Measurements from ENCODE around the gene LTBR. TPM values are rescaled to one million over a fixed set of nuclear protein-coding genes. Genes with fewer than 3 reads are reported as not detected.

LTBR gene
- total RNA-seq, 1 experiment from 2014 or later: 16.5 TPM

GRCh38 chr12:6356374-6356820, 27.6 kb upstream of the LTBR start:
- peaks cover 6% of the 10 kb centered on the region; the same call in 1 of the 2 replicates for H3K27me3 ChIP-seq
- no peak for DNase-seq
- H3K4me1 ChIP-seq: peaks cover 4% of the 10 kb centered on the region; the same call in 1 of the 2 replicates
- 0 out of 2 replicates have a peak, but pooled peaks cover 4% of the 10 kb centered on the region for H3K9me3 ChIP-seq (replicated peaks)
- no peaks in the 10 kb centered on the region for H3K36me3 ChIP-seq
- H3K27ac ChIP-seq: no peak overlapping the region
- no peak overlapping the region for H3K4me3 ChIP-seq

- no peaks in the 10 kb centered on the region for H3K4me1 ChIP-seq
- H3K27ac ChIP-seq: no peak overlapping the region
- H3K27me3 ChIP-seq: peaks cover 6% of the 10 kb centered on the region; the same call in 1 of the 2 replicates
- H3K9me3 ChIP-seq (replicated peaks): 0 out of 2 replicates have a peak, but pooled peaks cover 4% of the 10 kb centered on the region
- no peak overlapping the region for H3K4me3 ChIP-seq
- DNase-seq: no peak
- no peaks in the 10 kb centered on the region for H3K36me3 ChIP-seq
Observed at GRCh38 chr12:6358881-6359280, 25.1 kb upstream of the LTBR start.

GRCh38 chr12:6360080-6360571, 23.8 kb upstream of the LTBR start:
- Histone ChIP-seq H3K27ac (no peak overlapping the region), H3K9me3 (replicated peaks) (0 out of 2 replicates have a peak, but pooled peaks cover 4% of the 10 kb centered on the region), H3K4me3 (no peak overlapping the region), H3K4me1 (no peaks in the 10 kb centered on the region), H3K36me3 (no peaks in the 10 kb centered on the region), H3K27me3 (peaks cover 6% of the 10 kb centered on the region; the same call in 1 of the 2 replicates)
- no peak for DNase-seq

GRCh38 chr12:6360578-6361490, 23.1 kb upstream of the LTBR start:
- H3K27me3 ChIP-seq: peaks cover 6% of the 10 kb centered on the region; the same call in 1 of the 2 replicates
- H3K27ac ChIP-seq: no peak overlapping the region
- 0 out of 2 replicates have a peak, but pooled peaks cover 4% of the 10 kb centered on the region for H3K9me3 ChIP-seq (replicated peaks)
- no peaks in the 10 kb centered on the region for H3K4me1 ChIP-seq
- no peak overlapping the region for H3K4me3 ChIP-seq
- H3K36me3 ChIP-seq: no peaks in the 10 kb centered on the region
- DNase-seq: no peak

GRCh38 chr12:6361834-6362233, 22.1 kb upstream of the LTBR start:
- no peak overlapping the region for H3K4me3 ChIP-seq
- DNase-seq: no peak
- no peak overlapping the region for H3K27ac ChIP-seq
- 0 out of 2 replicates have a peak, but pooled peaks cover 4% of the 10 kb centered on the region for H3K9me3 ChIP-seq (replicated peaks)
- peaks cover 6% of the 10 kb centered on the region; the same call in 1 of the 2 replicates for H3K27me3 ChIP-seq
- H3K4me1 ChIP-seq: no peaks in the 10 kb centered on the region
- no peaks in the 10 kb centered on the region for H3K36me3 ChIP-seq

GRCh38 chr12:6362403-6362802, 21.6 kb upstream of the LTBR start:
- 0 out of 2 replicates have a peak, but pooled peaks cover 4% of the 10 kb centered on the region for H3K9me3 ChIP-seq (replicated peaks)
- H3K27ac ChIP-seq: no peak overlapping the region
- H3K27me3 ChIP-seq: peaks cover 6% of the 10 kb centered on the region; the same call in 1 of the 2 replicates
- no peaks in the 10 kb centered on the region for H3K36me3 ChIP-seq
- no peak overlapping the region for H3K4me3 ChIP-seq
- DNase-seq: no peak
- H3K4me1 ChIP-seq: no peaks in the 10 kb centered on the region

GRCh38 chr12:6363010-6363329, 21.0 kb upstream of the LTBR start:
- no peak for DNase-seq
- peaks cover 2% of the 10 kb centered on the region; the same call in 1 of the 2 replicates for H3K27me3 ChIP-seq
- no peak overlapping the region for H3K27ac ChIP-seq
- H3K4me1 ChIP-seq: no peaks in the 10 kb centered on the region
- no peaks in the 10 kb centered on the region for H3K36me3 ChIP-seq
- H3K4me3 ChIP-seq: no peak overlapping the region
- H3K9me3 ChIP-seq (replicated peaks): 0 out of 2 replicates have a peak, but pooled peaks cover 3% of the 10 kb centered on the region

GRCh38 chr12:6363330-6364043, 20.5 kb upstream of the LTBR start:
- no peak for DNase-seq
- Histone ChIP-seq H3K36me3 (no peaks in the 10 kb centered on the region), H3K27ac (no peak overlapping the region)

GRCh38 chr12:6364044-6364374, 20.0 kb upstream of the LTBR start:
- H3K27me3 ChIP-seq: no peaks in the 10 kb centered on the region
- no peaks in the 10 kb centered on the region; the same call in 1 of the 2 replicates for H3K4me1 ChIP-seq
- H3K36me3 ChIP-seq: no peaks in the 10 kb centered on the region
- no peak overlapping the region for H3K4me3 ChIP-seq
- H3K9me3 ChIP-seq (replicated peaks): no peaks in the 10 kb centered on the region
- H3K27ac ChIP-seq: no peak overlapping the region
- no peak for DNase-seq

More at GRCh38 chr12:6363330-6364043, 20.5 kb upstream of the LTBR start:
- H3K27me3 ChIP-seq: no peaks in the 10 kb centered on the region; the same call in 1 of the 2 replicates
- no peaks in the 10 kb centered on the region; the same call in 1 of the 2 replicates for H3K4me1 ChIP-seq
- peak overlapping the region; percentile 17; the same call in 1 of the 2 replicates for H3K4me3 ChIP-seq
- H3K9me3 ChIP-seq (replicated peaks): no peaks in the 10 kb centered on the region

- no peak overlapping the region for H3K4me3 ChIP-seq
- DNase-seq: no peak
- H3K36me3 ChIP-seq: no peaks in the 10 kb centered on the region
- peaks cover 17% of the 10 kb centered on the region for H3K4me1 ChIP-seq
- H3K9me3 ChIP-seq (replicated peaks): no peaks in the 10 kb centered on the region
- no peaks in the 10 kb centered on the region for H3K27me3 ChIP-seq
- no peak overlapping the region for H3K27ac ChIP-seq
Observed at GRCh38 chr12:6367065-6367968, 16.6 kb upstream of the LTBR start.

- Histone ChIP-seq H3K9me3 (replicated peaks) (no peaks in the 10 kb centered on the region), H3K27me3 (no peaks in the 10 kb centered on the region), H3K27ac (no peak overlapping the region)
Observed at GRCh38 chr12:6367969-6368892, 15.7 kb upstream of the LTBR start.

GRCh38 chr12:6368906-6369525, 14.9 kb upstream of the LTBR start:
- no peaks in the 10 kb centered on the region for H3K9me3 ChIP-seq (replicated peaks)
- no peak overlapping the region for H3K27ac ChIP-seq
- H3K36me3 ChIP-seq: no peaks in the 10 kb centered on the region
- DNase-seq: no peak
- H3K27me3 ChIP-seq: no peaks in the 10 kb centered on the region
- H3K4me3 ChIP-seq: no peak overlapping the region
- H3K4me1 ChIP-seq: peaks cover 23% of the 10 kb centered on the region

More at GRCh38 chr12:6367969-6368892, 15.7 kb upstream of the LTBR start:
- DNase-seq: no peak
- Histone ChIP-seq H3K36me3 (no peaks in the 10 kb centered on the region), H3K4me3 (no peak overlapping the region), H3K4me1 (peaks cover 23% of the 10 kb centered on the region)

Measured in SJCRH30 (cell line).